Gastroesophageal sphincter (tissue), 4 donors: Measurements from ENCODE around the gene SRPK2. TPM values are rescaled to one million over a fixed set of nuclear protein-coding genes. Genes with fewer than 3 reads are reported as not detected.

Source experiments
- ATAC-seq: fragments of 150-250 bp; one replicate; pipeline ENCODE4 v1.9.1; 2016; ENCODE audit warnings: mild to moderate bottlenecking, moderate library complexity
- H3K27ac ChIP-seq, 4 donors: fragments of 200-600 bp; sonication (generic) in 3 of 4; 1 replicate in 3 of 4; 2 replicates in 1 of 4; pipeline ENCODE4 v1.5.1; 2016 to 2019
- H3K27me3 ChIP-seq: fragments of 200-600 bp; sonication (generic); one replicate; pipeline ENCODE4 v1.5.1; 2019
- H3K36me3 ChIP-seq, 2 donors: fragments of 200-600 bp; sonication (generic); one replicate each; pipeline ENCODE4 v1.5.1; 2019; ENCODE audit warnings: control low read depth in 1 of 2
- H3K4me1 ChIP-seq, 3 donors: fragments of 200-600 bp; sonication (generic); 1 replicate in 2 of 3; 2 replicates in 1 of 3; pipeline ENCODE4 v1.5.1; 2016 to 2019; ENCODE audit warnings: control low read depth in 2 of 3
- H3K4me3 ChIP-seq, 2 donors: fragments of 200-600 bp; sonication (generic); one replicate each; pipeline ENCODE4 v1.5.1; 2019; ENCODE audit warnings: mild to moderate bottlenecking in 1 of 2, moderate library complexity in 1 of 2
- H3K9me3 ChIP-seq, 3 donors: fragments of 200-600 bp; sonication (generic); one replicate each; pipeline ENCODE4 v1.5.1; 2017 to 2019; ENCODE audit warnings: control low read depth in 2 of 3
- CTCF ChIP-seq, 4 experiments: fragments of 200-600 bp in 2 of 4; fragments of 450-650 bp in 2 of 4; sonication (generic) in 1 of 4; IDR thresholded peaks; one replicate each; pipeline ENCODE4 v1.5.1; 2017 to 2019; ENCODE audit warnings: antibody characterized with exemption in 4 of 4, mild to moderate bottlenecking in 2 of 4, moderate library complexity in 2 of 4
- EP300 ChIP-seq: sonication (generic); formaldehyde crosslinking; IDR thresholded peaks from one replicate; pipeline ENCODE4 v1.6.1; 2017; ENCODE audit warnings: antibody characterized with exemption, mild to moderate bottlenecking
- POLR2A ChIP-seq, 2 donors: fragments of 450-650 bp; IDR thresholded peaks; one replicate each; pipeline ENCODE4 v1.6.1; 2017; ENCODE audit warnings: antibody characterized with exemption in 2 of 2, mild to moderate bottlenecking in 2 of 2, moderate library complexity in 1 of 2
- POLR2AphosphoS5 ChIP-seq: sonication (generic); formaldehyde crosslinking; IDR thresholded peaks from one replicate; pipeline ENCODE4 v1.6.1; 2017; ENCODE audit warnings: antibody characterized with exemption
- WGBS, 2 donors: methylation state at CpG; one replicate each; pipeline ENCODE4 v1.1.5; 2018; ENCODE audit warnings: low coverage in 1 of 2; 5-methylcytosine and 5-hydroxymethylcytosine counted together
- total RNA-seq, 4 donors: library from RNA; depleted of rRNA; stranded (reverse); fragments of >200 nt; gene quantifications; one replicate each; pipeline ENCODE4 v1.1.0, GENCODE V29; 2016

Gene SRPK2
- total RNA-seq, 4 donors from 2014 or later, result 41.7 to 47.9 (median 43.8) TPM

GRCh38 chr7:105206985-105207384 lies 181.7 kb downstream of the SRPK2 start:
- WGBS, 2 donors, result 89 to 92% methylated on average over 1 to 2 of the region's 2 CpGs
- no peak for ATAC-seq
- H3K27me3 ChIP-seq, result no peaks in the 10 kb centered on the region
- no peaks in the 10 kb centered on the region for H3K36me3 ChIP-seq
- no peak overlapping the region for H3K27ac ChIP-seq
- TF ChIP-seq CTCF (IDR thresholded peaks at IDR 0.05) (no peak), EP300 (no peak), POLR2AphosphoS5 (no peak), POLR2A (IDR thresholded peaks at IDR 0.05) (no peak)
- H3K4me1 ChIP-seq, result peaks cover 0 to 33% (median 5%) of the 10 kb centered on the region in 3 donors
- H3K4me3 ChIP-seq, result no peak overlapping the region
- H3K9me3 ChIP-seq, result no peaks in the 10 kb centered on the region

DNA sequence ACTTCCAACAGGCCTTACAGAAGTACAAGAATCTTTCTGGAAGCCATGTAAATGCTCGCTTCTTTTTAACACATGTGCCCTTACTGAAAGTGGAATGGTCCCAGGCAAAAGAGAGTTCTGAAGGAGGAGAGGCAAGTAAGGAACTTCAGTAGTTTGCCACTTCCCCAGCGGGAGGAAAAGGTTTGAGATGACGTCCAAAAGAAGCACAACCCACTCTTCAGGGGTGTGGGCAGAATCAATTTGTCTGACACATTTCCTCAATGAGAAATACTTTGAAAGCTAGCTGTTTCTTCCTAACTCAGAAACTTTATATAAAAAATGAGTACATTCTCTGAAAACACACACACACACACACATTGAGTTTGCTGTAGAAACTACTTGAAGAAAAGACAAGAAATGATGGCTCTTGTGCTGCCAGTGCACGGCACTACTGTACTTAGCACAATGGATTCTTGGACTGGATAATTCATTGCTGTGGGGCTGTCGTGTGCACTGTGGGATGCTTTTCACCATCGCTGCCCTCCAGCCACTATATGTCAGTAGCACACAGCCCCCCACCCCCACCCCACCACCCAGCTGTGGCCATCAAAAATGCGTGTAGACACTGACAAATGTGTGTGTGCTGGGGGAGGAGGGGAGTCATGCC lies 183.0 kb downstream of the SRPK2 start:
- no peak overlapping the region for H3K27ac ChIP-seq
- no peaks in the 10 kb centered on the region for H3K9me3 ChIP-seq
- no peaks in the 10 kb centered on the region for H3K27me3 ChIP-seq
- no peak overlapping the region for H3K4me3 ChIP-seq
- ATAC-seq, result no peak
- H3K4me1 ChIP-seq, result peaks cover 0 to 23% (median 2%) of the 10 kb centered on the region in 3 donors
- 86 to 90% methylated on average over 2 to 5 of the region's 7 CpGs for WGBS, 2 donors
- H3K36me3 ChIP-seq, result peaks cover 0 to 9% of the 10 kb centered on the region in 2 donors
- TF ChIP-seq EP300, result no peak
- TF ChIP-seq POLR2A (IDR thresholded peaks at IDR 0.05), result no peak
- no peak for TF ChIP-seq POLR2AphosphoS5
- TF ChIP-seq CTCF (IDR thresholded peaks at IDR 0.05), result no peak

- peaks cover 0 to 17% (median 0%) of the 10 kb centered on the region in 3 donors for H3K4me1 ChIP-seq
- no peak overlapping the region for H3K27ac ChIP-seq
- no peaks in the 10 kb centered on the region for H3K27me3 ChIP-seq
- WGBS, 2 donors, result 95 to 100% methylated on average over 1 to 2 of the region's 2 CpGs
- ATAC-seq, result no peak
- no peaks in the 10 kb centered on the region for H3K9me3 ChIP-seq
- H3K4me3 ChIP-seq, result no peak overlapping the region
- TF ChIP-seq CTCF (IDR thresholded peaks at IDR 0.05) (no peak), POLR2AphosphoS5 (no peak), POLR2A (IDR thresholded peaks at IDR 0.05) (no peak), EP300 (no peak)
- peaks cover 0 to 11% of the 10 kb centered on the region in 2 donors for H3K36me3 ChIP-seq
These were observed 183.8 kb downstream of the SRPK2 start for GRCh38 chr7:105204953-105205352.

- no peaks in the 10 kb centered on the region for H3K27me3 ChIP-seq
- H3K36me3 ChIP-seq, result peaks cover 0 to 11% of the 10 kb centered on the region in 2 donors
- no peaks in the 10 kb centered on the region for H3K9me3 ChIP-seq
- TF ChIP-seq EP300 (no peak), CTCF (IDR thresholded peaks at IDR 0.05) (no peak)
- WGBS, 2 donors, result 93% methylated on average over 3 of the region's 9 CpGs; no CpG with 5 or more reads in 1 of the 2 donors
- peaks cover 0 to 13% (median 0%) of the 10 kb centered on the region in 3 donors for H3K4me1 ChIP-seq
- H3K27ac ChIP-seq, result no peak overlapping the region
- H3K4me3 ChIP-seq, result no peak overlapping the region
- ATAC-seq, result no peak
These were observed 184.2 kb downstream of the SRPK2 start for GRCh38 chr7:105204520-105204919.

- 24 to 63% methylated on average over 3 of the region's 3 CpGs for WGBS, 2 donors
- TF ChIP-seq EP300, result no peak
- TF ChIP-seq CTCF (IDR thresholded peaks at IDR 0.05), result no peak
- TF ChIP-seq POLR2A (IDR thresholded peaks at IDR 0.05), result no peak
- TF ChIP-seq POLR2AphosphoS5, result no peak
These were observed 186.1 kb downstream of the SRPK2 start for GRCh38 chr7:105202616-105203015.

More at GRCh38 chr7:105202616-105203015, 186.1 kb downstream of the SRPK2 start:
- H3K27me3 ChIP-seq, result no peaks in the 10 kb centered on the region
- peak overlapping the region in 1 of 4 donors; percentile 25 for H3K27ac ChIP-seq
- H3K4me3 ChIP-seq, result no peak overlapping the region
- H3K9me3 ChIP-seq, result no peaks in the 10 kb centered on the region
- ATAC-seq, result no peak
- peaks cover 0 to 11% of the 10 kb centered on the region in 2 donors for H3K36me3 ChIP-seq
- peaks cover 0 to 16% (median 3%) of the 10 kb centered on the region in 3 donors for H3K4me1 ChIP-seq
